HG03575 (cell line): ENCODE results near the gene TMEM87B.

Experiments used
- ATAC-seq: cut with Tn5 transposase; IDR thresholded peaks from one replicate; pipeline ENCODE4 v1.9.1; 2021; ENCODE audit not compliant: unreplicated experiment, insufficient number of reproducible peaks, low FRiP score; ENCODE audit errors: extremely low read depth

Gene TMEM87B

GRCh38 chr2:112142525-112143078 lies 87.5 kb downstream of the TMEM87B start:
- no peak for ATAC-seq

- no peak for ATAC-seq
Observed at GRCh38 chr2:112143150-112143549, 88.1 kb downstream of the TMEM87B start.

- ATAC-seq: no peak
Observed at GRCh38 chr2:112144966-112145365, 89.9 kb downstream of the TMEM87B start.

GRCh38 chr2:112147382-112148168 lies 92.5 kb downstream of the TMEM87B start:
- ATAC-seq: no peak

GRCh38 chr2:112148477-112148876 lies 93.4 kb downstream of the TMEM87B start:
- ATAC-seq: no peak

GRCh38 chr2:112149194-112149593 lies 94.1 kb downstream of the TMEM87B start:
- no peak for ATAC-seq

GRCh38 chr2:112149866-112150435 lies 94.9 kb downstream of the TMEM87B start:
- ATAC-seq: no peak

- no peak for ATAC-seq
Observed at GRCh38 chr2:112150447-112150846, 95.4 kb downstream of the TMEM87B start.

- ATAC-seq: no peak
Observed at GRCh38 chr2:112150851-112151250, 95.8 kb downstream of the TMEM87B start.

GRCh38 chr2:112151271-112151670 lies 96.2 kb downstream of the TMEM87B start:
- ATAC-seq: no peak

- no peak for ATAC-seq
Observed at GRCh38 chr2:112151701-112152440, 96.8 kb downstream of the TMEM87B start.

GRCh38 chr2:112152476-112153178 lies 97.6 kb downstream of the TMEM87B start:
- no peak for ATAC-seq

- no peak for ATAC-seq
Observed at GRCh38 chr2:112153179-112153490, 98.1 kb downstream of the TMEM87B start.

GRCh38 chr2:112153501-112153900 lies 98.4 kb downstream of the TMEM87B start:
- ATAC-seq: no peak

- no peak for ATAC-seq
Observed at GRCh38 chr2:112154246-112155117, 99.4 kb downstream of the TMEM87B start.

- ATAC-seq: no peak
Observed at GRCh38 chr2:112155331-112156151, 100.5 kb downstream of the TMEM87B start.

GRCh38 chr2:112156152-112156986 lies 101.3 kb downstream of the TMEM87B start:
- no peak for ATAC-seq
